Measurements from ENCODE around the gene SEZ6.

GRCh38 chr17:29007860-29008455 lies 2.1 kb upstream of the SEZ6 start:
- no peak for TF ChIP-seq EZH2phosphoT487 (IDR thresholded peaks at IDR 0.05; ENCODE audit: low read depth)
- TF ChIP-seq, protein P1, sequence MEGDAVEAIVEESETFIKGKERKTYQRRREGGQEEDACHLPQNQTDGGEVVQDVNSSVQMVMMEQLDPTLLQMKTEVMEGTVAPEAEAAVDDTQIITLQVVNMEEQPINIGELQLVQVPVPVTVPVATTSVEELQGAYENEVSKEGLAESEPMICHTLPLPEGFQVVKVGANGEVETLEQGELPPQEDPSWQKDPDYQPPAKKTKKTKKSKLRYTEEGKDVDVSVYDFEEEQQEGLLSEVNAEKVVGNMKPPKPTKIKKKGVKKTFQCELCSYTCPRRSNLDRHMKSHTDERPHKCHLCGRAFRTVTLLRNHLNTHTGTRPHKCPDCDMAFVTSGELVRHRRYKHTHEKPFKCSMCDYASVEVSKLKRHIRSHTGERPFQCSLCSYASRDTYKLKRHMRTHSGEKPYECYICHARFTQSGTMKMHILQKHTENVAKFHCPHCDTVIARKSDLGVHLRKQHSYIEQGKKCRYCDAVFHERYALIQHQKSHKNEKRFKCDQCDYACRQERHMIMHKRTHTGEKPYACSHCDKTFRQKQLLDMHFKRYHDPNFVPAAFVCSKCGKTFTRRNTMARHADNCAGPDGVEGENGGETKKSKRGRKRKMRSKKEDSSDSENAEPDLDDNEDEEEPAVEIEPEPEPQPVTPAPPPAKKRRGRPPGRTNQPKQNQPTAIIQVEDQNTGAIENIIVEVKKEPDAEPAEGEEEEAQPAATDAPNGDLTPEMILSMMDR (IDR thresholded peaks at IDR 0.05; ENCODE audit: low read depth, low read length) = no peak

Measured in OCI-LY3 (cell line).